GM10847 (cell line): Measurements from ENCODE around the gene ACAT2.

Experiments used
- POLR2A ChIP-seq: IDR thresholded peaks from 2 replicates; pipeline ENCODE4 v1.6.1; 2011; ENCODE audit not compliant: insufficient read length; ENCODE audit errors: extremely low read depth

Gene ACAT2

GRCh38 chr6:159819932-159820640 is 58.2 kb downstream of the ACAT2 start:
- no peak for TF ChIP-seq POLR2A

DNA sequence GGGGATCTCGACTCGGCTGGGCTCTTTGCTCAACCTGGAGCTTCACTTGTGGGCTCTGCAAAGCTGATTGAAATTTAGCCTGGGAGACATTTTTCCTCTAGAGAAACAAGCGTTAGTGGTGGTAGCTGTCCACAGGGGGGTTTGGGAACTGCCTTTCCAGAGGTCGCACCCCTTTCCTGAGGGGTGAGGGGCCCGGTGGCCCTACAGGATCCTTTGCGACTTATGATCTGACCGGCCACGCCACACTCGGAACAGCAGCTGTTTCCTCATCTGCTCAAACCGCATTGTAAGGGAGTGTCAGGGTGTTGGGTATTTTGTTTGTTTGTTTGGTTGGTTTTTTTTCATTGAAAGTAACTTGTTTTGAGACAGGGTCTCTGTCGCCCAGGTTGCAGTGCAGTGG is 59.3 kb downstream of the ACAT2 start:
- no peak for TF ChIP-seq POLR2A

GRCh38 chr6:159821726-159822125 is 59.9 kb downstream of the ACAT2 start:
- no peak for TF ChIP-seq POLR2A

DNA sequence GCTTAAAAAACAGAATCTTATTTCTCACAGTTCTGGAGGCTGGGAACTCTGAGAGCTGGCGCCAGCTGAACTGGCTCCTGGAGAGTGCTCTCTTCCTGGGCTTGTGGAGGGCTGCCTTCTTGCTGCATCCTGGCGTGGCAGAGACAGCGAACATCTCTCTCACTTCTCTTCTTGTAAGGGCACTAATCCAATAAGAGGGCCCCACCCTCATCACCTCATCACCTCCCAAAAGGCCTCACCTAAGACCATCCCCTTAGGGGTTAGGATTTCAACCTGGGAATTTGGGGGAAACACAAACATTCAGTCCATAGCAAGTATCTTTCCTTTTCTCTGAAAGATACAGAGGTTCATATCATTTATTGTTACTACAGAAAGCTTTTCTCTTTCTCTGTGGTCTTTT is 62.1 kb downstream of the ACAT2 start:
- no peak for TF ChIP-seq POLR2A

DNA sequence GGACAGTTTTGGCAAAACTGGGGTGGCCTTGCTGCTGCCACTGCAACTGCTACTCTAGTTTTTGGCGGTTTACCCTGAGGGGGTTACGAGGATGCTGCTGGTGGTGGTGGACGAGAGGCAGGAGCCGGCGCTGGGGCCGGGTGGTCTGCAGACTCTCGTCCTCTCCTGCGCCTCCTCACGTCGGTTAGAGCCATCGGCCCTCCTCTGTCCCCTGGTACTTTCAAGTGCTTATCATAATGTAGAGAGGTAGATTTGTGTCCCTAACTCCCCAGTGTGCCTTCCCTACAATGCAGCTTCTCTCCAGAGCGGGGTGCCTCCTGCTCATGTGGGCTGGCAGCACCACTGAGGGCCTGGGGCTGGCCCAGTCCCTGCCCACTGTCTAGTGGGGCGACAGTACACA is 64.2 kb downstream of the ACAT2 start:
- TF ChIP-seq POLR2A, result no peak

GRCh38 chr6:159826968-159827647 is 65.3 kb downstream of the ACAT2 start:
- TF ChIP-seq POLR2A, result no peak

GRCh38 chr6:159828074-159828473 is 66.2 kb downstream of the ACAT2 start:
- no peak for TF ChIP-seq POLR2A
